MCF 10A (cell line): ENCODE results near the gene PXMP2. TPM values are rescaled to one million over a fixed set of nuclear protein-coding genes. Genes with fewer than 3 reads are reported as not detected.

ENCODE experiments used
- Bru-seq: library from RNA; stranded (reverse); fragments of 400-500 nt; gene quantifications from one replicate; lab custom pipeline; 2021; lab: Mats Ljungman, UMichigan
- BruChase-seq, 2 experiments: library from RNA; stranded (reverse); fragments of 400-500 nt; gene quantifications; one replicate each; lab custom pipeline; 2021; lab: Mats Ljungman, UMichigan
- BruUV-seq: library from RNA; stranded (reverse); fragments of 400-500 nt; replicated peaks from 2 replicates; lab custom pipeline; 2021; lab: Mats Ljungman, UMichigan
- CTCF ChIA-PET: fragments of 300-600 bp; sonication (Branson Sonifier 250); formaldehyde crosslinking; extraction: SDS; loops from one replicate; lab custom pipeline; 2021; ENCODE audit warnings: antibody characterized with exemption, inconsistent platforms; lab: Yijun Ruan, JAX
- POLR2A ChIA-PET: fragments of 300-600, 350-650 bp; sonication (Branson Sonifier 250); formaldehyde crosslinking; extraction: SDS; loops from one replicate; lab custom pipeline; 2020; ENCODE audit warnings: antibody characterized with exemption, inconsistent platforms; lab: Yijun Ruan, JAX
- DNase-seq: peaks from one replicate; pipeline ENCODE4 v3.0.0-alpha.2; 2018; ENCODE audit not compliant: unreplicated experiment
- H3K27ac Mint-ChIP-seq: one replicate; pipeline ENCODE4 v1.8.0; 2022; ENCODE audit warnings: mild to moderate bottlenecking, low read depth, mixed read lengths; ENCODE audit not compliant: unreplicated experiment
- H3K27me3 Mint-ChIP-seq: one replicate; pipeline ENCODE4 v1.8.0; 2022; ENCODE audit warnings: mixed read lengths; ENCODE audit not compliant: insufficient read depth, unreplicated experiment
- H3K36me3 Mint-ChIP-seq: one replicate; pipeline ENCODE4 v1.8.0; 2022; ENCODE audit warnings: mild to moderate bottlenecking, moderate library complexity, mixed read lengths; ENCODE audit not compliant: insufficient read depth, unreplicated experiment
- H3K4me1 Mint-ChIP-seq: one replicate; pipeline ENCODE4 v1.8.0; 2022; ENCODE audit warnings: mixed read lengths; ENCODE audit not compliant: insufficient read depth, unreplicated experiment
- H3K4me3 Mint-ChIP-seq: one replicate; pipeline ENCODE4 v1.8.0; 2022; ENCODE audit warnings: mild to moderate bottlenecking, moderate library complexity, mixed read lengths; ENCODE audit not compliant: unreplicated experiment
- H3K9me3 Mint-ChIP-seq: one replicate; pipeline ENCODE4 v1.8.0; 2022; ENCODE audit warnings: mixed read lengths; ENCODE audit not compliant: unreplicated experiment
- CTCF ChIP-seq: fragments of 200-600 bp; IDR thresholded peaks from one replicate; pipeline ENCODE4 v1.8.0; 2022; ENCODE audit warnings: antibody characterized with exemption, mild to moderate bottlenecking; ENCODE audit not compliant: unreplicated experiment
- intact Hi-C: fragments of 100-400 bp; cut with micrococcal nuclease; formaldehyde crosslinking; loops from 2 replicates; pipeline ENCODE4 v1.14.1; 2022
- long read RNA-seq: library from polyadenylated mRNA; stranded (forward); transcript quantifications from one replicate; pipeline ENCODE4 v2.0.0, GENCODE V29; 2022
- total RNA-seq: library from RNA; stranded (reverse); gene quantifications from 2 replicates; pipeline ENCODE4 v1.2.3, GENCODE V29; 2022

PXMP2 gene
- total RNA-seq, result 23.8 and 28.1 TPM in 2 replicates
- percentile 49 among the genes with signal in this experiment for Bru-seq, nascent RNA
- percentile 63 among the genes with signal in this experiment for BruChase-seq, experiment 1, labeled RNA remaining after a 6-hour chase
- percentile 54 among the genes with signal in this experiment for BruChase-seq, experiment 2, labeled RNA remaining after a 2-hour chase
- long read RNA-seq, transcript PXMP2-201 (5 exons, 957 nt), result major isoform, 50 of 60 reads
- long read RNA-seq, partial matches to known transcripts, result 1 of 60 reads
- long read RNA-seq, other reads (novel, unspliced or antisense), result 5 of 60 reads

- POLR2A ChIA-PET, result no interaction called here
- H3K4me1 Mint-ChIP-seq, result peaks cover 6% of the 10 kb centered on the region
- no peaks in the 10 kb centered on the region for H3K27me3 Mint-ChIP-seq
- intact Hi-C loops, result no loop called here
- DNase-seq, result peak; percentile 96
- BruUV-seq, result no TSS peak
- CTCF ChIA-PET, result no interaction called here
- no peaks in the 10 kb centered on the region for H3K9me3 Mint-ChIP-seq
- peak within 1 kb of the TSS; percentile 80 for H3K4me3 Mint-ChIP-seq
- peaks cover 11% of the 10 kb centered on the region for H3K36me3 Mint-ChIP-seq
- H3K27ac Mint-ChIP-seq, result peak within 1 kb of the TSS; percentile 61
- no peak for TF ChIP-seq CTCF
Observed at GRCh38 chr12:132687211-132688164, at the start of gene PXMP2, which contains the start of gene POLE. TSS of gene PXMP2 (plus strand) at chr12:132687587. CDS start at chr12:132687671, 84 bp downstream. TSS of gene POLE (minus strand) at chr12:132687342. CDS start at chr12:132687315, 27 bp downstream.

GRCh38 chr12:132637811-132638210 is 49.6 kb upstream of the PXMP2 start:
- ChIA-PET POLR2A (interaction anchor here (1.0 kb wide), 1 partner anchor 18 kb away, joined by 4 read pairs; no protein-coding TSS in a partner anchor), CTCF (interaction anchor here (0.7 to 3.5 kb wide), 7 partner anchors 19 to 254 kb away, joined by 3 to 22 read pairs (median 3); no protein-coding TSS in a partner anchor)
- no TSS peak for BruUV-seq
- no peak overlapping the region for H3K27ac Mint-ChIP-seq
- no peaks in the 10 kb centered on the region for H3K9me3 Mint-ChIP-seq
- H3K27me3 Mint-ChIP-seq, result no peaks in the 10 kb centered on the region
- intact Hi-C loops, result loop anchor here (1.0 kb wide), 1 partner anchor 38 kb away; no protein-coding TSS in a partner anchor
- H3K4me1 Mint-ChIP-seq, result no peaks in the 10 kb centered on the region
- TF ChIP-seq CTCF, result no peak
- no peak for DNase-seq
- H3K4me3 Mint-ChIP-seq, result no peak overlapping the region
- peaks cover 36% of the 10 kb centered on the region for H3K36me3 Mint-ChIP-seq

GRCh38 chr12:132638541-132639408 is 48.6 kb upstream of the PXMP2 start:
- TF ChIP-seq CTCF, result peak; percentile 76
- BruUV-seq, result no TSS peak
- H3K27ac Mint-ChIP-seq, result no peak overlapping the region

More at GRCh38 chr12:132638541-132639408, 48.6 kb upstream of the PXMP2 start:
- Mint-ChIP-seq H3K4me1 (no peaks in the 10 kb centered on the region), H3K9me3 (no peaks in the 10 kb centered on the region), H3K27me3 (no peaks in the 10 kb centered on the region), H3K4me3 (no peak overlapping the region), H3K36me3 (peaks cover 30% of the 10 kb centered on the region)
- DNase-seq, result peak; percentile 29
- CTCF ChIA-PET, result interaction anchor here (0.6 to 3.5 kb wide), 18 partner anchors 8 to 1768 kb away, joined by 3 to 22 read pairs (median 4); no protein-coding TSS in a partner anchor
- intact Hi-C loops, result loop anchor here (1.0 kb wide), 1 partner anchor 38 kb away; no protein-coding TSS in a partner anchor
- POLR2A ChIA-PET, result interaction anchor here (0.5 to 1.0 kb wide), 4 partner anchors 17 to 505 kb away, joined by 3 to 4 read pairs (median 3); no protein-coding TSS in a partner anchor
